Measurements from ENCODE around the gene GPX8.

Gene GPX8, protein sequence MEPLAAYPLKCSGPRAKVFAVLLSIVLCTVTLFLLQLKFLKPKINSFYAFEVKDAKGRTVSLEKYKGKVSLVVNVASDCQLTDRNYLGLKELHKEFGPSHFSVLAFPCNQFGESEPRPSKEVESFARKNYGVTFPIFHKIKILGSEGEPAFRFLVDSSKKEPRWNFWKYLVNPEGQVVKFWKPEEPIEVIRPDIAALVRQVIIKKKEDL

DNA sequence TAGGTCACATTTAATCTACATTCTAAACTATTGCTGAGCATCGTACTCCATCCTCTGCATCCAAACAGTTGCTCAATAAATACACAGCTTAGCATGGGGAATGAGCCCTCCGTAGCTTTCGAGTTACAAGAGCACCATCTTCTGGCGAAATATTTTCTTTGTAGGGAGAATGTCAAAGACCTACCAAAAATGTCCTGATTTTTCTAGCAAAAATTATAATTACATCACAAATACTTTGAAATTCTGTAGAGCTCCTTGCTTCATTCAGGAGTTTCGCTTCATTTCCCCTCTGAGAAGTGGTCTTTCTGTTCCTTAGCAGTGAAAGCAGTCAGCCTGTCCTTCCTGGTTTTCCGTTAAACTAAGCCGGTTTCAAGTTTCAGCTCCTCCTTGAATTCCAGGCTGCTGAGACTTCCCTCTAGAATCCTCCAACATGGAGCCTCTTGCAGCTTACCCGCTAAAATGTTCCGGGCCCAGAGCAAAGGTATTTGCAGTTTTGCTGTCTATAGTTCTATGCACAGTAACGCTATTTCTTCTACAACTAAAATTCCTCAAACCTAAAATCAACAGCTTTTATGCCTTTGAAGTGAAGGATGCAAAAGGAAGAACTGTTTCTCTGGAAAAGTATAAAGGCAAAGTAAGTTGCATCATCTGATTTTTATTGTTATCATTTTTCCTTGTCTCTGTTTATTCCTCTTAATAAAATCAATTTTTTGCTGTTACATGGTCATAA is at the start of gene GPX8:
Gene GPX8 (plus strand): TSS at position 409 of the 730 bp plus-strand sequence. CDS start 22 bp downstream, at position 431.
- peak; percentile 50 for DNase-seq (ENCODE audit: low spot score)

DNA sequence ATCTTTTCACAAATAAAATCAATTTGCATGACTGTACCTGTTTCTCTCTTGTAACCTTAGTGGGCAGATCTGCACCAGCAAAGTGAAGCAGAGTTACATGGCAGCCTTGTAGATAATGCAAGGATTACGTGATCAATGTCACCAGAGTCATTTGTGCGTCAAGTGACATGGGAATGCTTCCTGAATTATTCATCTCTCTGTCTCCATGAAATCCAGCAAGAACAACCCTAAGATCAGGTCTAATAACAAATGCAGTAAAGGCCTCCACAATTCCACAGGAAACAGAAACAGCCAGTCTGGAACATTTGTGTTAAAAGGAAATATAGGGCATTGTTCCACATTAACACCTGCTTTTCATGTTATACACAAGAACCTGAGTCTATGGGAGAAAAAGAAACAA is 49.8 kb upstream of the GPX8 start:
- no peak for DNase-seq (ENCODE audit: low spot score)

DNA sequence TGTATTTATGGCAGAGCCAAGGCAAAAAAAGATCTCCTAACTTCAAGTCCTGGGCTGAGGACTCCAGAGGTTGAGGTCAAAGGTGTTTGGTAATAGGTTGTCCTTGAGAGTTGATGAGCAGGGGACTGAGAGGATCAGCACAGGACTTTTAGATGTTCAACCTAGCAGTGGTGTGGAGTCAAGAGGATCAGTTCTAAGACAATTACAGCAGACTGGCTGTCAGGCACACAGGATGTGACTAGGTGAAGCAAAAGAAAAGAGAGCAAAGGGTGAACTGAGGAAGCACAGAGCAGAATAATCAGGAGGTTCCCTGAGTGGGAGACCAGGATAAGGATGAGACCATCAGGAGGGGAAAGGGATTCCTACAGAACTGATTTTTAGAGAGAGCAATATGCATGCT is 46.6 kb upstream of the GPX8 start:
- DNase-seq (ENCODE audit: low spot score) = no peak

DNA sequence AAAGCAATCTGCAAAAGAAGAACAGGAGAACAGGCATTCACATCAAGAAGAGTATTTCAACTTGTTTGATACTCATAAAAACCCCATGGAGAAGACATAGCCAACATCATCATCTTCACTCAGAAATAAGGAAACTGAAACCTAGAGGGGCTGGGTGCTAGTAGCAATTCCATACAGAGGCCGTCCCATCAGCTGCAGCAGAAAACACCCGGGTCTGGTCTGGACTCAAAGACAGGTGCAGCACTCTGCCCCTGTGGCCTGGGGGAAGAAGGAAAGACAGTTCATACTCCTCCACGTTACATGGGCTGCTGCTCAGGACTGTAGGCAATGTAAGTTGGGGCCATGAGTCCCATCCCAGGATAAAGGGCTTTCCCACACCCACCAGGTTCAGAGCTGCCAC is 45.9 kb upstream of the GPX8 start:
- no peak for DNase-seq (ENCODE audit: low spot score)

DNA sequence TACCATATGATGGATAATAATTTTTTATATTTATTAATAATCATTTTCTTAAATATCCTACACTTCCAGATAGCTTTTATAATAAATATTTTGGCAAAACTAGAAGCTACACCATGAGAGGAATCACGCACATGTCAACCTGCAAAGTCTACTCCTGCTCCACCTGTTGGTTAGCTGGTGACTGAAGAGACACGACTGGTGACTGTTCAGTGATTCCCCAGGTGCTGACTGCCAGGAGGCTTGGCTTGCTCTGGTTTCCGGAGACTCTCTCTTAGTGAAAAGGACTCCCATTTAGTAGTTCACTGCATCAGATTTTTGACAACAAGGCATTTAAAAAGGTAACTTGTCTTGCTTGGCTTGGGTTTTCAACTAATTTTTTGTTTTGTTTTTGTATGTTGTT is 36.6 kb upstream of the GPX8 start:
- DNase-seq (ENCODE audit: low spot score) = no peak

DNA sequence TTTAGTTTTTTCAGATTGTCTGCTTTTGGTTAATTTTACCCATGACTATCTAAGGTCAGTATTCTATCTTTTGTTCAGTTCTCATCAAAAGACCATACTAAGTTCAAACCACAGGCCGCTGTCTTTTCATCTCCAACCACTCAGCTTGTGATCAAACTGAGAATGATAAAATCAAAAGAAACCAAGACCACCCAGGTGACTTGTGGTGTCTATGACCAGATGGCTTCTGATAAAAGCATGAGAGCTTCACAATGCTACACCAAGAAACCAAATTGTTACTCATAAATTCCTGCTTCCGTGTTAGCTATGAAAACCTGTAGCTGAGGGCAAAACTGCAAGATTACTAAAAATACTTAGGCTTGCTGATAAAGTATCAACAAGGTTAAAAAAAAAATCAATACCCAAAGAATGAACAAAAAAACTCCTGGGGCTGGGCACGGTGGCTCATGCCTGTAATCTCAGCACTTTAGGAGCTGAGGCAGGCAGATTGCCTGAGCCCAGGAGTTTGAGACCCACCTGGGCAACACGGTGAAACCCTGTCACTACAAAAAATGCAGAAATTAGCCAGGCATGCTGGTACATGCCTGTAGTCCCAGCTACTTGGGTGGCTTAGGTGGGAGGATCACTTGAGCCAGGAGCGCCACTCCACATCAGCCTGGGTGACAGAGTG is 25.8 kb upstream of the GPX8 start:
- no peak for DNase-seq (ENCODE audit: low spot score)

DNA sequence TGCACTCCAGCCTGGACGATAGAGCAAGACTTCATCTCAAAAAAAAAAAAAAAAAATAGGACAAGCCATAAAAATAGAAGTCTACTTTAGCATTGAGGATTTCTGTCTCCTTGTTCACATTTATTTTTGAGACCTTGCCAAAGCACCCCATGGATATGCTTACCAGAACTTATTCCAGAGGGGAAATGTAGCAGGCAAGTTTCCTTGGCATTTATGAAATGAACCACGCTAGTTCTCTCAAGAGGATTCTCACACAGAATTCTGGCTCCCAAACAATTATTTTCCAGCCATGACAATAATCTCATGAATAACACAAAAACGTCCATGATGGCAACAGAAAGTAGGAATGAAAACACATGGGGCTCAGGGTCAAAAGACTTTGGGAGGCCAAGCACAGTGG is 23.4 kb upstream of the GPX8 start:
- DNase-seq (ENCODE audit: low spot score) = no peak

DNA sequence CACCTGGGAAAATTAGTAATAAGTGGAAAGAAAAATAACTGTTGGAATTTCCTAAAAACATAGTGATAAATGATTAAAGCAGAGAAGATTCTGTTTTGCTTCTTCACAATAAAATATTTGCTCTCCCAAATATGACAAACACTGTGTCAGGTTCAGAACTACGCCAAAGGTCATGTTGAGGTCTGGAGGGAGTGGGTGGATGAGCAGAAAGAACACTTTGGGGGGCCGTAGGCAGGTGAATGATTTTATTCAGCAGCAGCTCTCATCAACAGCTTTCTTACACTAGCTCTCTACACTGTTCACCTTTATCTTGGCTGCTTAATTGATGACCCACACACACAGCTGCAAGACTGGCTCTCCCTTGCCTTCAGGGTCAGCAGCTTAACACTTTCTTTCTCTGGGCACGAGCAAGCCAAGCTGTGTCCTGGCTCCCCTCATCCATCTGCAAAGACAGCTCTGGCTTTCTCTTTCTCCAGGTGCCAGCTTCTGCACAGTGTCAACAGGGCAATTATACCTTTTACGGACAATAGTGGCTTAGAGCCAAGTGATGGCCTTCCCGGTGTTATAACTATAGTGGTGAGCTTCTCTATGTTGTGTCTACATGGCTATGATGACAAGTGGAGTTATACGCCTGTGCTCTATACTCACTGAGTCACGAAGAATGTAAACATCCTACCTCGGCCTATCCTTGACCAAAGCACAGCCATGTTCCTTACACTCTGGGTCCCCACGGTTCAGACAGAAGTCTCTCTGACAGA is 18.9 kb upstream of the GPX8 start:
- no peak for DNase-seq (ENCODE audit: low spot score)

DNA sequence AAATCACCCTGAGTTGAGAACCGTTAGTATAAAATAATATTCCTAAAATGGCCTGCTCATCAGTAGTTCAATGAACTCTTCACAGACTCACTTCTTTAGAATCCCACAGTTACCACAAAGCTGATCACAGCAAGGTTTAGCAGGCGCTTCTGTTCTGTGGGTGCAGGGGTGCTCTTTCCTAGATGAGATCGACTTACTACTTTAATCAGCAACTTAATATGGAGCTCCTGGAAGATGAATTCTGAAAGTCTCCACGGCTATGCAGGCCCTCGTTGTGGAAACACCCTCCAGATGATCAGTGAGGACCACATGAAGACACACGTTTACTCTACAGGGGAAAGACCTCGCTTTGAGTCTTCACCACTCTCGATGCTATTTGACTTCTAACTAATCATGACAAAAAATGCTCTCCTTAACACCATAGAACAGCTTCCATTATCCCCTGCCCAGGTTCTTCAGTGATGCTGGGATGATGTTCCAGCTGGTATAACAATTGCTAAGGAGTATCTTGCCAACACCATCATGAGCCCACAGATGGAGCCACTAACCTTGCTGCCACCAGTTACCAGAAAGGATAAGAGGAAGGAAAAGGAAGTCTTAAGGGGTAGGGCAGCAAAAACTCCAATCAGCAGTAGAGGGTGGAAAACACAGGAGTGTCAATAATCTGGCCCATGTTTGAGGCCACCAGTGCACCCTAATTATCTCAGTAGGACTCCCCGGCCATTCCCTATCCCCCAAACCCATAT is 17.9 kb upstream of the GPX8 start:
- no peak for DNase-seq (ENCODE audit: low spot score)

DNA sequence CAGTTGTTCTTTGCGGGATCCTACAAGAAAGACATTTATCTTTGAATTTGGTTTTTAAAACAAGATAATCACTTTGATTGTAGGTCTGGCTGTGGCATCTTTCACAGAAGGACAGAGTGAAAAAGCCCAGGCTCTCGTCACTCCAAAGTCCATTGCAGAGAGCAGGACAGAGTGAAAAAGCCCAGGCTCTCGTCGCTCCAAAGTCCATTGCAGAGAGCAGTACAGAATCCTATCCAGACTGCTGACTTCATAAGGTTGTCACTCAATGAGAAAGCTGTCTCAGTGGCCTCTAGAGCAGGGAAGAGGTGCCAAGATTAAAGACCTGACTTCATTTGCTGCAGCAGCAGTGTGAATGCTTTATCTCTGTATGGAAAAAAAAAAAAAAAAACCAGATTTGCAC is 16.3 kb upstream of the GPX8 start:
- no peak for DNase-seq (ENCODE audit: low spot score)

DNA sequence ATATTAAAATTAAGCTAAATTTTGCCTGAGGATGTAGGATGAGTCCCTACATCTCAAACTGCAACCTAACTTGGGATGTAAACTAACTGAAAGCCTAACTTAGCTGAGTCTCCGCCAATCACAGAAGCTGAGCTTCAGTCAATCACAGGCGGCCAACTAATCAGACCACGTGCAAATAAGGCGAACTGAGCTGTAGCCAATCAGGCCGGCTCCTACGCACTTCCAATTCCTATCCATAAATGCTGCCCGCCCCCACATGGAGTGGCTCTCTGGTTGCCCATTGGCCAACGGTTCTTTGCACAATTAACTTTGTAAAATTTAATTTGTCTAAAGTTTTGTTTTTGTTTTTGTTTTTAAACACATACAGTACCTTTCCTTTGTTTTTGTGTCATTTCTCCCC is 13.9 kb upstream of the GPX8 start:
- peak; percentile 24 for DNase-seq (ENCODE audit: low spot score)

DNA sequence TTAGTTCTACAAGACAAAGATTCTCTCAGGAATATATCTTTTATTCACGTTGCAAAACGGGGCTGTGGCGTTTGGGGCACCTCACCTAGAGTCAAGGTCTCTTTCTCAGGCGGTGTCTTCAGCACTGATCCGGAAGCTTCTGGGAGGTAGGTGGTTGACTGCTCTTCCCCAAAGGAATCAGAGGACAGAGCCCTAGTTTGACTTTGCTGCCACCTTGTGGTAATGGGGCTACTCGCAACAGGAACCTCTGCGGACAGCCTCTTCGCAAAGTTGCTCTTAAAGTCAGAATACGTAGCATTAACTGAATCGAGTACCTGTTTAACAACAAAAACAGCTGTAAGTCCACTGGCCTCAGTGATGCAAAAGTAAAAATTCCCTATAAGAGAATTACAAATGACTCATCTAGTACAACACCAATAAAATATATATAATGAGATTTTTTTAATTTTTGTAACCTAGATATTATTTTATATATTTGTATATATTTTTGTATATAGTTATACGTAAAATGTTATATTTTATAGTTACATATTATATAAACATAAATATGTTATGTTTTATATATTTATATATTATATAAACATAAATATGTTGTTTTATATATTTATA is 13.3 kb upstream of the GPX8 start:
- DNase-seq (ENCODE audit: low spot score) = peak; percentile 79

DNA sequence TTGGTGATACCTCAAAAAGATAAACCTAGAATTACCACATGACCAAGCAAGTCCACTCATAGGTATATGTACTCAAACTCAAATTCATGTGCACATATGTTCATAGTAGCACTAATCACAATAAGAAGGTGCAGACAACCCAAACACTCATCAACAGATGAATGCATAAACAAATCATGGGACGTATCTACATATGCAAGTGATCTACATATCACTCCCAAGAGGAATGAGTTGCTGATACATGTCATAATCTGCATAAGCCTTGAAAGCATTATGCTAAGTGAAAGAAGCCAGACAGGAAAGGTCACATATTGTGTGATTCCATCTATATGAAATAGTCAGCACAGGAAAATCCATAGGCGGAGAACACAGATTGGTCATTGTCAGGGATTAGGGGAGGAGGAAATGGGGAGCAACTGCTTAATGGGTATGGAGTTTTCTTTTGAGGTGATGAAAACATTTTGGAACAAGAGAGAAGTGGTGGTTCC is 10.6 kb upstream of the GPX8 start:
- DNase-seq (ENCODE audit: low spot score) = no peak

DNA sequence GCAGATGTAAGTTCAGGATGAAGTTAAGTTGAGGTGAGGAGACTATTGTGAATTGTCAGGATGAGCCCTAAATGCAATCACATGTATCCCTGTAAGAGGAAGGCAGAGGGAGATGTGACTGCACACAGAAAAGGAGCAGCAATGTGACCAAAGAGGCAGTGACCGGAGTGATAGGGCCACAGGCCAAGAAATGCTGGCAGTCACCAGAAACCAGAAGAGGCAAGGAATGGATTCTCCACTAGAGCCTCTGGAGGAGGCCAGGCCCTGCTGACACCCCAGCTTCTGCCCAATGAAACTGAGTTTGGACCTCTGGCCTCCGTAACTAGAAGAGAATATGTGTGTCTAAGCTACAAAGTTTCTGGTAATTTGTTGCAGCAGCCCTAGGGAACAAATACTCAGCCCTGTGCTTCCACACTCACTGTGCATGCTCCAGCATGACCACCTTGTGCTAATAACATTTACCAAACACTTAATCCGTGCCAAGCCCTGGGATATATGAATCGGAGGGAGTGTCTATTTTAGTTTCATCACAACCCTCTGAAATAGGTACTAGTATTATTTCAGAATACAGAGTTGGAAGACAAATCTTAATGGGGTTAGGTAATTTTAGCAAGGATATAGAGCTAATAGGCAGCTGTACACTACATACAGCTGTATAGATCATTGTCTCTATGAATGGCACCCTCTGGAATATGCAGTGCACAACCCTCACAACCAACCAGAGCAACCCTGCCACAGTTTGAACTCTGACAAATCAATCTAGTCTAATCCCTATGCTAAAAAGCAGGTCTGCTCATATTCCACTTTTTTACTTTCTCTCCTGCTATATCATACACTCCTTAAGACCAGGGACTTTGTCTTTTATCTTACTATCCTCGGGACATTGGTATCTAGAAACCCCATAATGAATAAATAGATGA is 7.8 kb upstream of the GPX8 start:
- no peak for DNase-seq (ENCODE audit: low spot score)

DNA sequence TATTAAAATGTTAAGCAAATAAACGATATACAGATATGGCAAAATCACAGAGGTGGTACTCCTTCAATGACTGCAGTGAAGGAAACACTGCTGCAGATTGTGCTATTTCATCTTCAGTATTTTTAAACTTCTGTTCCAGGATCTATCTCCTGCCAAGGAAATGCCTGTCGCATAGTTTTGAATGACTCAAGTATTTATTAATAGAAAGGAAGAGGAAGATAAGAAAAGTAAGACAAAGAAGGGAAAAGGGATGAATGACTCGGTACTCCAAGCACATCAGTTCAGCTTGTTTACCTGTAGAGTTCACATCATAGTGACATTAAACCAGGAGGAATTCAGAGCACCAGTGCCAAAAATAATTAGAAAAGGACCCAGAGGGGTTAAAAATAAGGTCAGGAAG is 5.1 kb upstream of the GPX8 start:
- DNase-seq (ENCODE audit: low spot score) = no peak

DNA sequence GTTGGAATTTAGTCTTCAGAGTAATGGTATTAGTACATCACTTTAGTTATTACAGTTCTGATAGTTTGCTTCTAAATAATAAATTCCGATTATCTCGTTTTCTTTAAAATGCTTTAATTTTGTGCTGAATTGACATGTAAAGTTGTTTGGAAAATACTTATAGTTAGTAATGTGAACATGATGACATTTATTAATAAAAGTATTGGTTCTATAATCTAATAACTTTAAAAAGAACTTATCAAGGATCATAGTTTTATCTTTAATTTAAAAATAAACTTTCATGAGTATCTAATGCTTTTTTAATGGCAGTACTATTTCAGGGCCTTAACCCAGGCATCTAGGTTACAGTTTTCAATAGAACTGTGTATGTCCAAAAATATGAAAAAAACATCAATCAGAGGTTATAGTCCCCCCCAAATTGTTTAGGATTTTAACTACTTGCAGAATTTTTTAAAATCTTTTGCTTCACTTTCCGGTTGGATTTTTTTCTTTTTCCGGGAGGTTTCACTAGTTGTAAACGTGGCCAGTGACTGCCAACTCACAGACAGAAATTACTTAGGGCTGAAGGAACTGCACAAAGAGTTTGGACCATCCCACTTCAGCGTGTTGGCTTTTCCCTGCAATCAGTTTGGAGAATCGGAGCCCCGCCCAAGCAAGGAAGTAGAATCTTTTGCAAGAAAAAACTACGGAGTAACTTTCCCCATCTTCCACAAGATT is 680 bp downstream of the GPX8 start:
- DNase-seq (ENCODE audit: low spot score) = no peak

DNA sequence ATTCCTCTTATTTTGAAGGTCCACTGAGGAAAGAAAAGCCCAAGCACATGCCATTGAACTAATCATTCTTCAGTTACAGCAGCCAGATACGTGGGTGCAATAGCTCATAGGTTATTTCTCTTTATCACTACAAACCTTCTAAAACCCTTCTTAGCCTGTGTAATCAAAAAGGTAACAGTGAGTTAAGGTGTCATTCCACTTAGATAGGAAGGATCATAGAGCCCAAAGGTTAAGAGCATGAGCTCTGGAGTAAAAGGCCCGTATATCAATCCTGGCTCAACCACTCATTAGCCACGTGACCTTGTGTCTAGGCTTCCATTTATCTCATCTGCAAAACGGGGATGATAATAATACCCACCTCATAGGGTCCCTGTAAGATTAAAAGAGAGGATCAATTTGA is 2.7 kb downstream of the GPX8 start:
- DNase-seq (ENCODE audit: low spot score) = no peak

DNA sequence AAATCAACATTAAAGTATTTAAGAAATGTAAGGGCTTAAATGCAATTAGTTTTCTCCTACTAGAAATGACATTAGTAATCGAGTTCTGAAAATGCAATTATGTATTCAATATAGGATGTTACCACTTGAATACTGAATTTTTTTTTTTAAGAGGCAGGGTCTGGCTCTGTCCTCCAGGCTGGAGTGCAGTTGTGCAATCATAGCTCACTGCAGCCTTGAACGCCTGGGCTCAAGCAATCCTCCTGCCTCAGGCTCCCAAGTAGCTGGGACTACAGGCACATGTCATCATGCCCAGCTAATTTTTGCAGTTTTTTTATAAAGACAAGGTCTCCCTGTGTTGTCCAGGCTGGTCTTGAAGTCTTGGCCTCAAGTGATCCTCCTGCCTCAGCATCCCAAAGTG is 11.5 kb downstream of the GPX8 start:
- DNase-seq (ENCODE audit: low spot score) = no peak

DNA sequence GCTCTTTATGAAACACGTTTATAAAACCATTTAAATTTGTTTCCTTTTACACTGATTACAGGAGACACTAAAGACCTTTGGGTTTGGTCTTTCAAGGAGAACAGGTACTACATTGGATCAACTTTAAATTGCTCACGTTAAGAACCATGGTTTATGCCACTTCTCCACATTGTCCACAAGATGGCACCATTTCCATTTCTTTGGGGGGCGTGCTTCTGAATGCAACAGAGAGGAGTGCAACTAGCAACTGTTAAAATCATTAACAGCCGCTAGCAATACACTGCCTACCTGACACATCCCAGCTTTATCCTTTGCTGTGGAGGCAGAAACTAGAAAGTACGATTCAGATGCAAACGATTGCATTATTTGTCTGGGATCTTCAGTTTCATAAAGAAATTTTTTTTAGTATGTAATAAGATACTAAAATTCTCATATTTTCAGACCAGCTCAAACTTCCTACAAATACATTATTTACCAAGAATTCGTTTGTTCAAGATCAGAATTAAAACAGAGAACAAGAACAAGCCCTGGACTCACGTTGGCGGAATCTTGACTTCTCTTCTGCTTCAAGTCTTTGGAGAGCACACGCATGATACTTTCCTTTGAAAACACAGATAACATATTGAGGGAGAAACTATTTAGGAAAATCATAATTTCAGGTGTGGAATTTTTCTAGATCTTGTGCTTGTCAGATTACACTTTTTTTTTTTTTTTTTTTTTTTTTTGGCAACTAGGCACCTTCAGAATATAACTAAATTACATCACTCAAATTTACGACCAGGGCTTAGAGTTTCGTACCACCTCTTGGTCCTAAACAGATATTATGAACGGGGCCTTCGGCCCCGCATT is 12.3 kb downstream of the GPX8 start:
- peak; percentile 69 for DNase-seq (ENCODE audit: low spot score)
